Stimulated activated CD4-positive, alpha-beta T cell treated with anti-CD3 and anti-CD28 coated beads, Interleukin-4, amount 100 ng/mL, for 4 hours (primary cell): Measurements from ENCODE around the gene EGFL7.
A peak's percentile ranks its signal among the peaks of the same experiment; 100 is the strongest.

Source experiments
- DNase-seq, 2 experiments: peaks; one replicate each; pipeline ENCODE4 v3.0.0-alpha.2; 2020

The EGFL7 gene

GRCh38 chr9:136625101-136626065 is 37.3 kb upstream of the EGFL7 start:
- no peak for DNase-seq

GRCh38 chr9:136626066-136626725 is 36.5 kb upstream of the EGFL7 start:
- no peak for DNase-seq

- no peak for DNase-seq
Measured at GRCh38 chr9:136626740-136627642, 35.7 kb upstream of the EGFL7 start.

- DNase-seq, result no peak
Measured at GRCh38 chr9:136627703-136628102, 35.0 kb upstream of the EGFL7 start.

GRCh38 chr9:136628268-136628667 is 34.4 kb upstream of the EGFL7 start:
- DNase-seq, result no peak

GRCh38 chr9:136629001-136629878 is 33.5 kb upstream of the EGFL7 start:
- no peak for DNase-seq

- peak; percentile 46 to 52 for DNase-seq
Measured at GRCh38 chr9:136629879-136630661, 32.6 kb upstream of the EGFL7 start.

- DNase-seq, result no peak
Measured at GRCh38 chr9:136630662-136630992, 32.1 kb upstream of the EGFL7 start.

GRCh38 chr9:136631038-136632000 is 31.4 kb upstream of the EGFL7 start:
- DNase-seq, result peak; percentile 61 to 62

GRCh38 chr9:136632072-136632471 is 30.6 kb upstream of the EGFL7 start:
- peak in 1 of 2 experiments; percentile 74 for DNase-seq

GRCh38 chr9:136632491-136633106 is 30.1 kb upstream of the EGFL7 start:
- DNase-seq, result peak in 1 of 2 experiments; percentile 50

GRCh38 chr9:136634904-136635303 is 27.8 kb upstream of the EGFL7 start:
- no peak for DNase-seq

GRCh38 chr9:136640171-136641111 is 22.3 kb upstream of the EGFL7 start:
- no peak for DNase-seq

GRCh38 chr9:136642439-136642921 is 20.2 kb upstream of the EGFL7 start:
- no peak for DNase-seq

GRCh38 chr9:136643596-136644342 is 18.9 kb upstream of the EGFL7 start:
- DNase-seq, result no peak

GRCh38 chr9:136644343-136644592 is 18.4 kb upstream of the EGFL7 start:
- DNase-seq, result peak in 1 of 2 experiments; percentile 71

- DNase-seq, result peak in 1 of 2 experiments; percentile 72
Measured at GRCh38 chr9:136644593-136645351, 17.9 kb upstream of the EGFL7 start.
